Tibial nerve (tissue), 3 donors: ENCODE data around the gene SOS2.

Experiments
- CTCF ChIP-seq, 5 experiments: fragments of 200-600 bp in 3 of 5; fragments of 450-650 bp in 2 of 5; sonication (generic) in 3 of 5; IDR thresholded peaks; one replicate each; pipeline ENCODE4 v1.5.1; 2016 to 2019; ENCODE audit warnings: antibody characterized with exemption in 5 of 5, mild to moderate bottlenecking in 3 of 5, moderate library complexity in 2 of 5
- POLR2A ChIP-seq, 2 donors: fragments of 450-650 bp; IDR thresholded peaks; one replicate each; pipeline ENCODE4 v1.6.1; 2017; ENCODE audit warnings: antibody characterized with exemption in 2 of 2, mild to moderate bottlenecking in 2 of 2, moderate library complexity in 2 of 2

GRCh38 chr14:50254248-50254647 lies 22.9 kb upstream of the SOS2 start:
- TF ChIP-seq CTCF (IDR thresholded peaks at IDR 0.05) (no peak), POLR2A (IDR thresholded peaks at IDR 0.05) (no peak)
